ENCODE results near the gene DSEL. TPM values are rescaled to one million over a fixed set of nuclear protein-coding genes. Genes with fewer than 3 reads are reported as not detected.

The DSEL gene
- under 1 TPM; 0.11 to 0.38 (median 0.12) TPM for total RNA-seq
- total RNA-seq (2013) = 1.7 TPM

- H3K4me1 Mint-ChIP-seq = peaks cover 20 to 31% of the 10 kb centered on the region in 2 donors
- no peak for TF ChIP-seq CTCF (IDR thresholded peaks at IDR 0.05)
- H3K27me3 Mint-ChIP-seq (ENCODE audit: low read depth in 2 of 2) = no peaks in the 10 kb centered on the region
- peak within 1 kb of the TSS; percentile 94 for H3K4me3 Mint-ChIP-seq
- H3K36me3 Mint-ChIP-seq = no peaks in the 10 kb centered on the region
- H3K4me1 ChIP-seq (ENCODE audit: control insufficient read depth, insufficient read depth, low read length) = peaks cover 14% of the 10 kb centered on the region
- peak; percentile 93 to 95 for DNase-seq
- H3K27me3 ChIP-seq (ENCODE audit: control insufficient read depth, insufficient read depth, low read length) = no peaks in the 10 kb centered on the region
- no peaks in the 10 kb centered on the region for H3K9me3 ChIP-seq (ENCODE audit: control insufficient read depth, insufficient read depth, low read length)
- intact Hi-C loops (cut with micrococcal nuclease) = no loop called here
- H3K27ac ChIP-seq (ENCODE audit: low read length) = no peak within 1 kb of the TSS
- ATAC-seq = peak; percentile 97 to 100 (median 98)
- peak within 1 kb of the TSS; percentile 43 for H3K4me3 ChIP-seq (ENCODE audit: low read length)
- H3K36me3 ChIP-seq (ENCODE audit: control insufficient read depth, insufficient read depth, low read length) = no peaks in the 10 kb centered on the region
- H3K27ac Mint-ChIP-seq = peak within 1 kb of the TSS; percentile 50 to 85
- no peaks in the 10 kb centered on the region for H3K9me3 Mint-ChIP-seq
- under 1% methylated on average over 79 of the region's 79 CpGs for WGBS (ENCODE audit: insufficient coverage)
Observed at GRCh38 chr18:67516539-67517443, at the start of gene DSEL. Gene DSEL, minus strand, starts transcription at chr18:67516720. Its CDS starts 2,112 bp downstream, at chr18:67514608.

GRCh38 chr18:67553437-67553836, 36.9 kb upstream of the DSEL start:
- no peak for ATAC-seq

GRCh38 chr18:67550872-67551520, 34.5 kb upstream of the DSEL start:
- H3K9me3 ChIP-seq (ENCODE audit: control insufficient read depth, insufficient read depth, low read length) = no peaks in the 10 kb centered on the region
- intact Hi-C loops (cut with micrococcal nuclease) = no loop called here
- H3K4me1 ChIP-seq (ENCODE audit: control insufficient read depth, insufficient read depth, low read length) = no peaks in the 10 kb centered on the region
- Mint-ChIP-seq H3K4me1 (no peaks in the 10 kb centered on the region), H3K36me3 (no peaks in the 10 kb centered on the region), H3K9me3 (peaks cover 2 to 4% of the 10 kb centered on the region in 2 donors), H3K27me3 (ENCODE audit: low read depth in 2 of 2) (no peaks in the 10 kb centered on the region), H3K4me3 (no peak overlapping the region), H3K27ac (no peak overlapping the region)
- DNase-seq = no peak
- no peak overlapping the region for H3K4me3 ChIP-seq (ENCODE audit: low read length)
- WGBS (ENCODE audit: insufficient coverage) = 100% methylated on average over 2 of the region's 3 CpGs
- ATAC-seq = no peak
- H3K36me3 ChIP-seq (ENCODE audit: control insufficient read depth, insufficient read depth, low read length) = no peaks in the 10 kb centered on the region
- no peak for TF ChIP-seq CTCF (IDR thresholded peaks at IDR 0.05)
- no peak overlapping the region for H3K27ac ChIP-seq (ENCODE audit: low read length)
- no peaks in the 10 kb centered on the region for H3K27me3 ChIP-seq (ENCODE audit: control insufficient read depth, insufficient read depth, low read length)

More at GRCh38 chr18:67553437-67553836, 36.9 kb upstream of the DSEL start:
- Histone ChIP-seq H3K4me3 (ENCODE audit: low read length) (no peak overlapping the region), H3K9me3 (ENCODE audit: control insufficient read depth, insufficient read depth, low read length) (no peaks in the 10 kb centered on the region), H3K27ac (ENCODE audit: low read length) (no peak overlapping the region), H3K27me3 (ENCODE audit: control insufficient read depth, insufficient read depth, low read length) (no peaks in the 10 kb centered on the region), H3K36me3 (ENCODE audit: control insufficient read depth, insufficient read depth, low read length) (no peaks in the 10 kb centered on the region), H3K4me1 (ENCODE audit: control insufficient read depth, insufficient read depth, low read length) (no peaks in the 10 kb centered on the region)
- Mint-ChIP-seq H3K4me1 (no peaks in the 10 kb centered on the region), H3K27ac (no peak overlapping the region), H3K4me3 (no peak overlapping the region), H3K36me3 (no peaks in the 10 kb centered on the region), H3K27me3 (ENCODE audit: low read depth in 2 of 2) (no peaks in the 10 kb centered on the region), H3K9me3 (peaks cover 7 to 9% of the 10 kb centered on the region in 2 donors)
- DNase-seq = no peak
- intact Hi-C loops (cut with micrococcal nuclease) = no loop called here
- no peak for TF ChIP-seq CTCF (IDR thresholded peaks at IDR 0.05)
- WGBS (ENCODE audit: insufficient coverage) = 67% methylated on average over 1 of the region's 2 CpGs
